Natural killer cell (primary cell): ENCODE measurements around the gene GMCL1. TPM values are rescaled to one million over a fixed set of nuclear protein-coding genes. Genes with fewer than 3 reads are reported as not detected.

ENCODE experiments used
- ATAC-seq, 3 donors: fragments of 150-1000 bp in 2 of 3; fragments of 200-7000 bp in 1 of 3; cut with Tn5 transposase; 1 replicate in 1 of 3; 2 replicates in 2 of 3; pipeline ENCODE4 v1.10.0; 2021; ENCODE audit warnings: mild to moderate bottlenecking in 2 of 3, moderate library complexity in 2 of 3
- DNase-seq, 2 donors: peaks; one replicate each; pipeline versions ENCODE4 v3.0.0 to v3.0.0-alpha.2; 2013 to 2021; ENCODE audit warnings: mixed read lengths in 1 of 2
- H3K27ac ChIP-seq: one replicate; pipeline ENCODE4 v1.5.1; 2013; ENCODE audit warnings: mild to moderate bottlenecking, low read length
- H3K27me3 ChIP-seq: one replicate; pipeline ENCODE4 v1.6.1; 2013; ENCODE audit warnings: low read length; ENCODE audit not compliant: control insufficient read depth, insufficient read depth
- H3K36me3 ChIP-seq: one replicate; pipeline ENCODE4 v1.6.1; 2013; ENCODE audit warnings: low read length; ENCODE audit not compliant: control insufficient read depth, insufficient read depth
- H3K4me1 ChIP-seq: one replicate; pipeline ENCODE4 v1.6.1; 2013; ENCODE audit warnings: low read length; ENCODE audit not compliant: control insufficient read depth, insufficient read depth
- H3K4me3 ChIP-seq: one replicate; pipeline ENCODE4 v1.5.1; 2013; ENCODE audit warnings: low read length
- H3K9me3 ChIP-seq: one replicate; pipeline ENCODE4 v1.6.1; 2013; ENCODE audit warnings: low read length; ENCODE audit not compliant: control insufficient read depth, insufficient read depth
- H3K27ac Mint-ChIP-seq, 2 donors: one replicate each; pipeline ENCODE4 v1.8.0; 2022; ENCODE audit warnings: mild to moderate bottlenecking in 2 of 2, mixed read lengths in 2 of 2, moderate library complexity in 1 of 2
- H3K27me3 Mint-ChIP-seq, 2 donors: one replicate each; pipeline ENCODE4 v1.8.0; 2022; ENCODE audit warnings: low read depth in 2 of 2, mixed read lengths in 2 of 2
- H3K36me3 Mint-ChIP-seq: one replicate; pipeline ENCODE4 v1.8.0; 2022; ENCODE audit warnings: mixed read lengths
- H3K4me1 Mint-ChIP-seq, 2 donors: one replicate each; pipeline ENCODE4 v1.8.0; 2022; ENCODE audit warnings: mixed read lengths in 2 of 2
- H3K4me3 Mint-ChIP-seq: one replicate; pipeline ENCODE4 v1.8.0; 2022; ENCODE audit warnings: mild to moderate bottlenecking, moderate library complexity, mixed read lengths
- H3K9me3 Mint-ChIP-seq, 2 donors: one replicate each; pipeline ENCODE4 v1.8.0; 2022; ENCODE audit warnings: mixed read lengths in 2 of 2
- CTCF ChIP-seq: fragments of 200-600 bp; IDR thresholded peaks from one replicate; pipeline ENCODE4 v1.8.0; 2022; ENCODE audit warnings: antibody characterized with exemption
- WGBS: methylation state at CpG from one replicate; pipeline ENCODE4 v1.1.7; 2013; ENCODE audit warnings: missing lambda C conversion rate; ENCODE audit not compliant: insufficient coverage; 5-methylcytosine and 5-hydroxymethylcytosine counted together
- intact Hi-C: fragments of 100-400 bp; cut with micrococcal nuclease; formaldehyde crosslinking; loops from one replicate; pipeline ENCODE4 v1.14.2; 2022
- total RNA-seq, 4 donors: library from RNA; stranded (reverse); fragments of 120-200 nt in 1 of 4; gene quantifications; one replicate each; pipeline versions ENCODE4 v1.2.3 to v1.2.4, GENCODE V29; 2013 to 2022

GMCL1 gene
- total RNA-seq, 3 donors from 2014 or later (not counting 1 experiment from before 2014, with no cell fraction given): 34.6 to 49.4 (median 35.9) TPM

DNA sequence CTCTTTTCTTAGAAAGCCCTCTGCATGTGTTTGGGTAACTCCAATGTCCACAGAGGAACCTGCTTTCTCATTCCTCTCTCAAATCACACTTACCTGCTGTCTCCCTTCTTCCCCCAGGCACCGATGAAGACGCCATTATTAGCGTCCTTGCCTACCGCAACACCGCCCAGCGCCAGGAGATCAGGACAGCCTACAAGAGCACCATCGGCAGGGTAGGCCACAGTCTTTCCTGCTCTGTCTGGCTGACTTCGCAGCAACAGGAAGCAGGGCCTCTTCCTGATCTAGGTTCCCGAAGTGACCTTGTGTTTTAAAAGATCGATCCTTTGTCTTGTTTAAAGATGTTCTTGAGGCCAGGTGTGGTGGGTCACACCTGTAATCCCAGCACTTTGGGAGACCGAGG is 25.0 kb upstream of the GMCL1 start:
- ATAC-seq (peak in 1 of 3 donors; percentile 22), DNase-seq (no peak)
- no peaks in the 10 kb centered on the region for H3K27me3 ChIP-seq
- H3K9me3 ChIP-seq: no peaks in the 10 kb centered on the region
- no peak overlapping the region for H3K4me3 Mint-ChIP-seq
- no peaks in the 10 kb centered on the region for H3K9me3 Mint-ChIP-seq
- intact Hi-C loops: no loop called here
- H3K36me3 ChIP-seq: peaks cover 3% of the 10 kb centered on the region
- 44% methylated on average over 11 of the region's 11 CpGs for WGBS
- H3K27ac ChIP-seq: no peak overlapping the region
- H3K4me3 ChIP-seq: no peak overlapping the region
- peaks cover 14% of the 10 kb centered on the region for H3K36me3 Mint-ChIP-seq
- TF ChIP-seq CTCF: no peak
- peaks cover 26 to 33% of the 10 kb centered on the region in 2 donors for H3K4me1 Mint-ChIP-seq
- H3K27me3 Mint-ChIP-seq: no peaks in the 10 kb centered on the region
- H3K4me1 ChIP-seq: peaks cover 9% of the 10 kb centered on the region
- H3K27ac Mint-ChIP-seq: peak overlapping the region in 1 of 2 donors; percentile 54

GRCh38 chr2:69805887-69806286 is 23.6 kb upstream of the GMCL1 start:
- Mint-ChIP-seq H3K27me3 (no peaks in the 10 kb centered on the region), H3K36me3 (peaks cover 20% of the 10 kb centered on the region), H3K4me3 (no peak overlapping the region), H3K27ac (no peak overlapping the region), H3K9me3 (no peaks in the 10 kb centered on the region), H3K4me1 (peaks cover 16 to 21% of the 10 kb centered on the region in 2 donors)
- Histone ChIP-seq H3K27me3 (no peaks in the 10 kb centered on the region), H3K27ac (no peak overlapping the region), H3K36me3 (peaks cover 3% of the 10 kb centered on the region), H3K4me3 (no peak overlapping the region), H3K4me1 (peaks cover 9% of the 10 kb centered on the region), H3K9me3 (no peaks in the 10 kb centered on the region)
- no peak for ATAC-seq
- intact Hi-C loops: no loop called here
- no CpG with 5 or more reads among the region's 1 CpG for WGBS
- no peak for TF ChIP-seq CTCF
- no peak for DNase-seq

DNA sequence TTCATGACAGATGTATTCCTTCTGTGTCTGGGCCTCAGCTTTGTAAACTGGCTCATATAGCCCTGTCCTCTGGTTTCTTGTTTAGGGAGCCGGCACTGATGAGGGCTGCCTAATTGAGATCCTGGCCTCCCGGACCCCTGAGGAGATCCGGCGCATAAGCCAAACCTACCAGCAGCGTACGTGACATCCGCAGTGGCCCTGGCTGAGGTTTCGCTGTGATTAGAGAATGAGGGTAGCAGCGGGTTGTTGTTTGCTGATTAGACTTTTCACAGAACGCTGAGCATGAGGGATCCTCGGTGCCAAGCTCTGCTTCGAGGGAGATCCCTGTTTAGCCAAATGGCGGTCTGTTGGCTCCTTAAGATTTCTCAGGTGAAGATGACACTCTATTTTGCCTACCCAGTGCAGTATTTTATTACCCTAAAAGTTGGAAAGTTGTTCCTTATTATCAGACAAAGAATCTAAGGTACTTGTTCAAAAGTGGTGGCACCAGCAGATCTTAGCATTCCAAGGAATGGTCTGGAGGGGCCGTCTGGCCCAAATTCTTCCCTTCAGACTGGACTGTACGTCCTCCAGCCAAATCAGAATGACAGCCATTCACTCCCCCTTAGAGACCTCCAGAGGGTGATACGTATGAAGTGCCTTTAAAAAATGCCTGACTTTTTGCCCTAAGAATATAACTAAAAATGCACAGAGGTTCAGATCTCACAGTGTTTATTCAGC is 21.5 kb upstream of the GMCL1 start:
- ATAC-seq (no peak), DNase-seq (no peak)
- no peak overlapping the region for H3K4me3 Mint-ChIP-seq
- no peak overlapping the region for H3K27ac Mint-ChIP-seq
- no peaks in the 10 kb centered on the region for H3K9me3 Mint-ChIP-seq
- H3K36me3 Mint-ChIP-seq: peaks cover 28% of the 10 kb centered on the region
- peaks cover 13 to 15% of the 10 kb centered on the region in 2 donors for H3K4me1 Mint-ChIP-seq
- Histone ChIP-seq H3K27me3 (no peaks in the 10 kb centered on the region), H3K36me3 (peaks cover 11% of the 10 kb centered on the region), H3K27ac (no peak overlapping the region), H3K9me3 (no peaks in the 10 kb centered on the region), H3K4me3 (no peak overlapping the region), H3K4me1 (peaks cover 9% of the 10 kb centered on the region)
- TF ChIP-seq CTCF: no peak
- intact Hi-C loops: no loop called here
- 96% methylated on average over 16 of the region's 16 CpGs for WGBS
- H3K27me3 Mint-ChIP-seq: no peaks in the 10 kb centered on the region

- Mint-ChIP-seq H3K4me1 (no peaks in the 10 kb centered on the region), H3K27me3 (no peaks in the 10 kb centered on the region)
- no peak for DNase-seq
Observed at GRCh38 chr2:69810550-69810949, 18.9 kb upstream of the GMCL1 start.

More at GRCh38 chr2:69810550-69810949, 18.9 kb upstream of the GMCL1 start:
- H3K9me3 ChIP-seq: no peaks in the 10 kb centered on the region
- intact Hi-C loops: no loop called here
- over 99% methylated on average over 6 of the region's 6 CpGs for WGBS
- no peak for ATAC-seq
- Mint-ChIP-seq H3K27ac (peak overlapping the region in 1 of 2 donors; percentile 5), H3K4me3 (no peak overlapping the region), H3K9me3 (no peaks in the 10 kb centered on the region), H3K36me3 (peaks cover 28% of the 10 kb centered on the region)
- H3K4me1 ChIP-seq: no peaks in the 10 kb centered on the region
- TF ChIP-seq CTCF: no peak
- H3K27me3 ChIP-seq: no peaks in the 10 kb centered on the region
- H3K27ac ChIP-seq: no peak overlapping the region
- H3K36me3 ChIP-seq: peaks cover 11% of the 10 kb centered on the region
- no peak overlapping the region for H3K4me3 ChIP-seq
